PC-9 (cell line): Measurements from ENCODE around the gene ZNF362.

Experiments
- EZH2 ChIP-seq: fragments of 200-600 bp; sonication (generic); IDR thresholded peaks from 2 replicates; pipeline ENCODE4 v1.8.0; 2017; ENCODE audit warnings: antibody characterized with exemption, low read depth
- TF ChIP-seq, protein P1 (sequence below): fragments of 200-600 bp; sonication (generic); conservative IDR thresholded peaks from 2 replicates; pipeline ENCODE4 v1.6.1; 2017; ENCODE audit warnings: mixed run types, antibody characterized with exemption, mild to moderate bottlenecking, moderate library complexity

DNA sequence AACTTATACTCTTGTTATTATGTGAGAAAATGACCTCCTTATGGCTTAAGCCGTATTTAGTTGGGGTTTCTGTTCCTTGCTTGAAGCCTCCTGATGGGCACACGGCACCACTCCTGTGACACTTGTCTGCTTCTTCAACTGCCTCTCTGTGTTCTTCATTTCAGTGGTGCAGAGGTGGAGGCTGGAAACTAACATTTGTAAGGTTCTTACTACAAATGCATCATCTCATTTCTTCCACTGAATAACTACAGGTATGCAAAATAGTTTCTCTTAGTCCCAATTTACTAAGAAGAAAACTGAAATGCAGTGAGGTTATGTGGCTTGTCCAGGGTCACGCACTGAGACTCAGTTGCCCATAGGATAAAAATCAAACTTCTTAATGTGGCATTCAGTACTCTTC is 23.6 kb upstream of the ZNF362 start:
- TF ChIP-seq, protein P1, sequence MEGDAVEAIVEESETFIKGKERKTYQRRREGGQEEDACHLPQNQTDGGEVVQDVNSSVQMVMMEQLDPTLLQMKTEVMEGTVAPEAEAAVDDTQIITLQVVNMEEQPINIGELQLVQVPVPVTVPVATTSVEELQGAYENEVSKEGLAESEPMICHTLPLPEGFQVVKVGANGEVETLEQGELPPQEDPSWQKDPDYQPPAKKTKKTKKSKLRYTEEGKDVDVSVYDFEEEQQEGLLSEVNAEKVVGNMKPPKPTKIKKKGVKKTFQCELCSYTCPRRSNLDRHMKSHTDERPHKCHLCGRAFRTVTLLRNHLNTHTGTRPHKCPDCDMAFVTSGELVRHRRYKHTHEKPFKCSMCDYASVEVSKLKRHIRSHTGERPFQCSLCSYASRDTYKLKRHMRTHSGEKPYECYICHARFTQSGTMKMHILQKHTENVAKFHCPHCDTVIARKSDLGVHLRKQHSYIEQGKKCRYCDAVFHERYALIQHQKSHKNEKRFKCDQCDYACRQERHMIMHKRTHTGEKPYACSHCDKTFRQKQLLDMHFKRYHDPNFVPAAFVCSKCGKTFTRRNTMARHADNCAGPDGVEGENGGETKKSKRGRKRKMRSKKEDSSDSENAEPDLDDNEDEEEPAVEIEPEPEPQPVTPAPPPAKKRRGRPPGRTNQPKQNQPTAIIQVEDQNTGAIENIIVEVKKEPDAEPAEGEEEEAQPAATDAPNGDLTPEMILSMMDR: no peak
- no peak for TF ChIP-seq EZH2
